ENCODE data around the gene MCTP1.

Gene MCTP1

GRCh38 chr5:94784536-94785505 lies 500.1 kb downstream of the MCTP1 start:
- DNase-seq (ENCODE audit: low read depth), result no peak
- no peak overlapping the region for H3K4me3 ChIP-seq (ENCODE audit: low read depth, low read length)
- TF ChIP-seq, protein P1, sequence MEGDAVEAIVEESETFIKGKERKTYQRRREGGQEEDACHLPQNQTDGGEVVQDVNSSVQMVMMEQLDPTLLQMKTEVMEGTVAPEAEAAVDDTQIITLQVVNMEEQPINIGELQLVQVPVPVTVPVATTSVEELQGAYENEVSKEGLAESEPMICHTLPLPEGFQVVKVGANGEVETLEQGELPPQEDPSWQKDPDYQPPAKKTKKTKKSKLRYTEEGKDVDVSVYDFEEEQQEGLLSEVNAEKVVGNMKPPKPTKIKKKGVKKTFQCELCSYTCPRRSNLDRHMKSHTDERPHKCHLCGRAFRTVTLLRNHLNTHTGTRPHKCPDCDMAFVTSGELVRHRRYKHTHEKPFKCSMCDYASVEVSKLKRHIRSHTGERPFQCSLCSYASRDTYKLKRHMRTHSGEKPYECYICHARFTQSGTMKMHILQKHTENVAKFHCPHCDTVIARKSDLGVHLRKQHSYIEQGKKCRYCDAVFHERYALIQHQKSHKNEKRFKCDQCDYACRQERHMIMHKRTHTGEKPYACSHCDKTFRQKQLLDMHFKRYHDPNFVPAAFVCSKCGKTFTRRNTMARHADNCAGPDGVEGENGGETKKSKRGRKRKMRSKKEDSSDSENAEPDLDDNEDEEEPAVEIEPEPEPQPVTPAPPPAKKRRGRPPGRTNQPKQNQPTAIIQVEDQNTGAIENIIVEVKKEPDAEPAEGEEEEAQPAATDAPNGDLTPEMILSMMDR (IDR thresholded peaks at IDR 0.05; ENCODE audit: insufficient read depth, low read depth, low read length, missing control alignments), result no peak

DNA sequence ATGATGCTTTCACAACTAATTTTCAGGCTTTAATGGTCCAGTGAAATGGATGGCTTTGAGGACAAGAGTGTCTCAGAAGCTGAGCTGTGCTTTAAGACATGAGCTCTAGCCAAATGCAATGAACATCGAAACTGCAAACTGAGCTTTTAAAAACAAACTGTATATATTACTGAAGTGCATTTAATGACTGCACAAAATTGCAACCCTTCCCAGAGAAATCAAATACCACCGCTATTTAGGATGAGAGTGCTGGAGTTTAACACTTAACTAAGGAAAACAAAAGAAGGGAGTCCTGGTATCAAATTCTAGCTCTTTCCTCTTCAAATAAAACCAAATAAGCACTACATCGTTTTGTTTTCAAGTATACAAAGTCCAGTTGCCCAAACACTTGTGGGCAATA lies 502.5 kb downstream of the MCTP1 start:
- no peak for DNase-seq (ENCODE audit: low read depth)
- TF ChIP-seq, protein P1 (IDR thresholded peaks at IDR 0.05; ENCODE audit: insufficient read depth, low read depth, low read length, missing control alignments), result no peak
- no peak overlapping the region for H3K4me3 ChIP-seq (ENCODE audit: low read depth, low read length)

DNA sequence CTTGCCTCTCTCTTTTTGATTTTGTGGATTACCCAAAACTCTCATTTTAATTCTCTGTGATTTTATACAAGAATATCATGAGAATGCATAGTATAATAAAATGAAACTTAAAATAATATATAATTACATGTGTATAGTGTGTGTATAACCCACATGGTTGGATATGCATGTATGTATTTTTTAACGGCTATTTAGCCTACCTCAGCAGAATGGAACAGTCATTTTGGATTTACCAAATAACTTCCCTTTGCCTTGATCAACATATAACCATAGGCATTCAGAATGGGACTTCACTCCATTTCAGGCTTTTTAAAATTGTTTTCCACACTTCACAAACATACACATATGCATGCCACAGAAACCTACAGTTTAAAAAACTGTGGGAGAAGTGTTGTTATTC lies 505.2 kb downstream of the MCTP1 start:
- DNase-seq (ENCODE audit: low read depth), result no peak
- TF ChIP-seq, protein P1 (IDR thresholded peaks at IDR 0.05; ENCODE audit: insufficient read depth, low read depth, low read length, missing control alignments), result no peak
- no peak overlapping the region for H3K4me3 ChIP-seq (ENCODE audit: low read depth, low read length)

GRCh38 chr5:94778732-94779131 lies 506.2 kb downstream of the MCTP1 start:
- DNase-seq (ENCODE audit: low read depth), result no peak
- no peak overlapping the region for H3K4me3 ChIP-seq (ENCODE audit: low read depth, low read length)
- TF ChIP-seq, protein P1 (IDR thresholded peaks at IDR 0.05; ENCODE audit: insufficient read depth, low read depth, low read length, missing control alignments), result no peak

DNA sequence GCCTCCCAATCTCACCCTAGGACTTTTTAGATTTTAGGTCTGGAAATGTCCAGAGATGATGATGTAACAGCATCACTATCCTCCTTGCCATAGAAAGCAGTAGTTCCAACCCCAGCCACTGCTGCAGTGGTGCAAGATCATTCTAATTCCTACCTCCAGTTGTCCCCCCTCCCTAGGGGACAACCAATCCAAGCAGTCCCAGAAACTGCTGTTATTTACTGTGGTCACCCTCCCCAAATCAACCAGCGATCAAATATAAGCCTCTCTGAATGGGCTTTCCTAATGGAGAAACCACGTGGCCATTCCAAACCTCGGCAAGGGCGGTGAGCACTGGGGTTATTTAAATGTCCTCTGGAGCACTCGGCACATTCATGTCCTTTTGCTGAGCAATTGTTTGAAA lies 506.6 kb downstream of the MCTP1 start:
- no peak for DNase-seq (ENCODE audit: low read depth)
- TF ChIP-seq, protein P1 (IDR thresholded peaks at IDR 0.05; ENCODE audit: insufficient read depth, low read depth, low read length, missing control alignments), result no peak
- no peak overlapping the region for H3K4me3 ChIP-seq (ENCODE audit: low read depth, low read length)

DNA sequence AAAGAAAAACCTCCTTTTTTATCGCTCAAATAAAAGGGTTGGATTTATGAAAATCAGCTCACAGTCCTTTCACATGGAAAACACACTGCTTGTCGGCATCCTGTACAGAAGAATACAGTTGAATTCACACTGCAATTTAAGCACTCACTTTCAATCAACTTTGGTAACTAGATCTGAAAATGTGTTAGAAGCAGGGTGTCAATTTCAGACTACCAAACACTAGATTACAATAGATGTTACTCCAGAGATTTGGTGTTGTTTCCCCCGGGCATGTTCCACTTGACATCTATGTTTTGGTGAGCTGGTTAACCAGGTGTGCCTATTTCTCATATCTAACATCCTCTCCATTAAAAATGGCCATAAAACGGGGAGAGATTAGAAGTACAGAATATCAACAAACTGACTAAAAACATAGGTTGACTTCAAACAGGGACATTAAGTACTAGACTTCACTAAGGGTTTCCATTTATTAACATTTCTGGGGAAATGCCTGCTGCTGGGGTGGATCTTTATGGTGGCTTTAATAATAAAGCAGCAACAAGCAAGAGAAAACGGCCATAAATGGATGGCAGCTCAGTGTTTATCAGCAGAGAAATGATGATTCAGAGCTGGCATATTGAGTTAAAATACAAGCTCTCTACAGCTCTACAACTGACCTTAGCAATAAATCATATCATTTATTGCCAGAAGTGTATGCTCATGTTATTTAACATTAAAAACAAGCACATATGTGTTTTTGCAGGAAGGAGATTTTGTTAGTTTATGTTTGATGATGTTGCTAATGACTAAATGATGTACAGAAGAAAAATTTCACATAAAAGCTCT lies 507.6 kb downstream of the MCTP1 start:
- TF ChIP-seq, protein P1 (IDR thresholded peaks at IDR 0.05; ENCODE audit: insufficient read depth, low read depth, low read length, missing control alignments), result no peak
- no peak overlapping the region for H3K4me3 ChIP-seq (ENCODE audit: low read depth, low read length)
- no peak for DNase-seq (ENCODE audit: low read depth)
